A673 (cell line): ENCODE measurements around the gene ADAM23.

Experiments used
- EZH2 ChIP-seq: fragments of 200-600 bp; sonication (generic); IDR thresholded peaks from 2 replicates; pipeline ENCODE4 v1.6.1; 2017; ENCODE audit warnings: borderline replicate concordance, low read depth, mild to moderate bottlenecking, mixed read lengths, antibody characterized with exemption, low read length; ENCODE audit not compliant: poor library complexity, severe bottlenecking
- TF ChIP-seq, protein P1 (sequence below): fragments of 300-800, 200-600 bp; sonication (generic); conservative IDR thresholded peaks from 2 replicates; pipeline ENCODE4 v1.5.1; 2017; ENCODE audit warnings: low read depth, mild to moderate bottlenecking, antibody characterized with exemption, low read length, moderate library complexity, mixed read lengths

DNA sequence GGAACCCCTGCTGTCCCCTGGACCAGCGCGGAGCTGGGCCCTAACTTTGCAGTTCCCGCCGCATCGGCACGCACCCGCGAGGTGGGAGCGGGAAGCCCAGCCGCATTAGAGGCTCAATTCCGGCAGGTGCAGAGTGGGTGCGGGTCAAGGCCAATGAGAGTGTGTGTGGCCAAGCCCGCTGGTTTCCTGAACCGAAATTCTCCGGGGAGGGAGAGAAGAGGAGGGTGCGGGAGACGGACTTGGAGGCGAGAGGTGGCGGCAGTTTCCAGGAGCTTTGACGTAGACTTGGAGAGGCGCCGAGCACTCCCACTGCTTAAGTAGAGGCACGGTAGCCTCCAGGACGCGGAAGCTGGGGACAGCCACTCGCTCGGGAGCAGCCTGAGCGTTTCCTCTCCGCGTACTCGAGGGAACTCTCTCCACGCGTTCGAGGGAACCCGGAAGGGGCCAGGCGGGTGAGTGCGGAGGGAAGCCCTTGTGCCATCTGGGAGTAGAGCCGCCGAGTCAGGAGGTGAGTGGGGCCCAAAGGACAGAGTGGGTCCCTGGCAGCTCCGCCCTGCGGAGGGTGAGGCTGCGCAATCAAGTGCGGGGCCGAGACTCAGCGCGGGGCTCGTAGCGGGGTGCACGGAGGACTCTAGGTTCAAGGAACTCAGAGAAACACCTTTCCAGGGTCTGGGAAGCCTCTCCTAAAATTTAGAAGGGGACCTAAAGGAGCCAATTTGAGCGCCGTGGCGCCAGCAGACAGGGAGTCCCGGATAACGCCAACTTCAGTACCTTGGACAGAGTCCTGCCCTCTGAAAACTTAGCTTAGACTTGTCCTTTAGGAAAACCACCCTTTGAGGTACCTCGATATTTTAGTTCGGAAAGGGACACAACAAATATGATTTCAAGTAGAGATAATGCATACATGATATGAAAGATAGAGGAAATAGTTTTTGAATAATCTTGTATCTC is 199.0 kb downstream of the ADAM23 start, which contains the start of gene FAM237A:
- TF ChIP-seq, protein P1, sequence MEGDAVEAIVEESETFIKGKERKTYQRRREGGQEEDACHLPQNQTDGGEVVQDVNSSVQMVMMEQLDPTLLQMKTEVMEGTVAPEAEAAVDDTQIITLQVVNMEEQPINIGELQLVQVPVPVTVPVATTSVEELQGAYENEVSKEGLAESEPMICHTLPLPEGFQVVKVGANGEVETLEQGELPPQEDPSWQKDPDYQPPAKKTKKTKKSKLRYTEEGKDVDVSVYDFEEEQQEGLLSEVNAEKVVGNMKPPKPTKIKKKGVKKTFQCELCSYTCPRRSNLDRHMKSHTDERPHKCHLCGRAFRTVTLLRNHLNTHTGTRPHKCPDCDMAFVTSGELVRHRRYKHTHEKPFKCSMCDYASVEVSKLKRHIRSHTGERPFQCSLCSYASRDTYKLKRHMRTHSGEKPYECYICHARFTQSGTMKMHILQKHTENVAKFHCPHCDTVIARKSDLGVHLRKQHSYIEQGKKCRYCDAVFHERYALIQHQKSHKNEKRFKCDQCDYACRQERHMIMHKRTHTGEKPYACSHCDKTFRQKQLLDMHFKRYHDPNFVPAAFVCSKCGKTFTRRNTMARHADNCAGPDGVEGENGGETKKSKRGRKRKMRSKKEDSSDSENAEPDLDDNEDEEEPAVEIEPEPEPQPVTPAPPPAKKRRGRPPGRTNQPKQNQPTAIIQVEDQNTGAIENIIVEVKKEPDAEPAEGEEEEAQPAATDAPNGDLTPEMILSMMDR: no peak
- TF ChIP-seq EZH2: peak; percentile 19
